Astrocyte (in vitro differentiated cells and primary cell): ENCODE measurements around the gene DNMT1.
"Not testable (repeated sequence)": the region's sequence is repeated elsewhere in the genome, so short reads cannot be mapped to it uniquely, and the experiment has no call there.

Source experiments
- CTCF ChIP-seq: IDR thresholded peaks from 2 replicates; pipeline ENCODE4 v1.5.1; 2011; ENCODE audit warnings: low read depth, mild to moderate bottlenecking, inconsistent platforms, low read length, moderate library complexity; ENCODE audit not compliant: insufficient read depth
- EZH2 ChIP-seq: IDR thresholded peaks from 2 replicates; pipeline ENCODE4 v1.6.1; 2012; ENCODE audit warnings: mild to moderate bottlenecking, low read length, inconsistent platforms; ENCODE audit not compliant: insufficient read depth

GRCh38 chr19:10235409-10235808, 40.7 kb upstream of the DNMT1 start:
- TF ChIP-seq CTCF, EZH2: not testable (repeated sequence)
